Type B pancreatic cell (in vitro differentiated cells): ENCODE measurements around the gene C19orf85. TPM values are rescaled to one million over a fixed set of nuclear protein-coding genes. Genes with fewer than 3 reads are reported as not detected.

Source experiments
- DNase-seq: peaks from one replicate; pipeline ENCODE4 v3.0.0; 2021; ENCODE audit warnings: mixed read lengths; ENCODE audit not compliant: unreplicated experiment; ENCODE audit errors: extremely low spot score
- H3K27ac Mint-ChIP-seq: 2 replicates; pipeline ENCODE4 v1.8.0; 2021; ENCODE audit warnings: mild to moderate bottlenecking, mixed read lengths
- H3K27me3 Mint-ChIP-seq: 2 replicates; pipeline ENCODE4 v1.8.0; 2021; ENCODE audit warnings: mixed read lengths
- H3K36me3 Mint-ChIP-seq: 2 replicates; pipeline ENCODE4 v1.8.0; 2021; ENCODE audit warnings: mixed read lengths
- H3K4me1 Mint-ChIP-seq: one replicate; pipeline ENCODE4 v1.8.0; 2021; ENCODE audit warnings: mixed read lengths; ENCODE audit not compliant: unreplicated experiment
- H3K4me3 Mint-ChIP-seq: 2 replicates; pipeline ENCODE4 v1.8.0; 2021; ENCODE audit warnings: mild to moderate bottlenecking, mixed read lengths
- H3K9me3 Mint-ChIP-seq: 2 replicates; pipeline ENCODE4 v1.8.0; 2021; ENCODE audit warnings: mixed read lengths
- total RNA-seq: library from RNA; stranded (reverse); gene quantifications from 2 replicates; pipeline ENCODE4 v1.2.1, GENCODE V29; 2021; ENCODE audit warnings: low replicate concordance
- TF ChIP-seq, protein P1 (sequence below): fragments of 200-600 bp; sonication (generic); conservative IDR thresholded peaks from 2 replicates; pipeline ENCODE4 v1.5.0; 2021; ENCODE audit warnings: antibody characterized with exemption, mild to moderate bottlenecking

The C19orf85 gene
- total RNA-seq, 1 donor from 2014 or later = not detected

DNA sequence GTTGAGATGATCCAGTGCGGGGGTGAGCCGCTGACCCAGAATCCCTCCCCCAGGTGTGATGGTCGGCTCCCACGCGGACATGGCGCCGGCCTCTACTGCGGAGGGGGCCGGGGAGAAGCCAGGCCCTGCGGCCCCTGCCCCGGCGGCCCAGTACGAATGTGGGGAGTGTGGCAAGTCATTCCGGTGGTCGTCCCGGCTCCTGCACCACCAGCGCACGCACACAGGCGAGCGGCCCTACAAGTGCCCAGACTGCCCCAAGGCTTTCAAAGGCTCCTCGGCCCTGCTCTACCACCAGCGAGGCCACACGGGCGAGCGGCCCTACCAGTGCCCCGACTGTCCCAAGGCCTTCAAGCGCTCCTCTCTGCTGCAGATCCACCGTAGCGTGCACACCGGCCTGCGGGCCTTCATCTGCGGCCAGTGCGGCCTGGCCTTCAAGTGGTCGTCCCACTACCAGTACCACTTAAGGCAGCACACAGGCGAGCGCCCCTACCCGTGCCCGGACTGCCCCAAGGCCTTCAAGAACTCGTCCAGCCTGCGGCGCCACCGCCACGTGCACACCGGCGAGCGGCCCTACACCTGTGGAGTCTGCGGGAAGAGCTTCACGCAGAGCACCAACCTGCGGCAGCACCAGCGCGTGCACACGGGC, 16.7 kb upstream of the C19orf85 start:
- Mint-ChIP-seq H3K27ac (no peak overlapping the region), H3K4me1 (peaks cover 29% of the 10 kb centered on the region), H3K27me3 (no peaks in the 10 kb centered on the region), H3K9me3 (no peaks in the 10 kb centered on the region), H3K4me3 (no peak overlapping the region), H3K36me3 (no peaks in the 10 kb centered on the region)
- TF ChIP-seq, protein P1, sequence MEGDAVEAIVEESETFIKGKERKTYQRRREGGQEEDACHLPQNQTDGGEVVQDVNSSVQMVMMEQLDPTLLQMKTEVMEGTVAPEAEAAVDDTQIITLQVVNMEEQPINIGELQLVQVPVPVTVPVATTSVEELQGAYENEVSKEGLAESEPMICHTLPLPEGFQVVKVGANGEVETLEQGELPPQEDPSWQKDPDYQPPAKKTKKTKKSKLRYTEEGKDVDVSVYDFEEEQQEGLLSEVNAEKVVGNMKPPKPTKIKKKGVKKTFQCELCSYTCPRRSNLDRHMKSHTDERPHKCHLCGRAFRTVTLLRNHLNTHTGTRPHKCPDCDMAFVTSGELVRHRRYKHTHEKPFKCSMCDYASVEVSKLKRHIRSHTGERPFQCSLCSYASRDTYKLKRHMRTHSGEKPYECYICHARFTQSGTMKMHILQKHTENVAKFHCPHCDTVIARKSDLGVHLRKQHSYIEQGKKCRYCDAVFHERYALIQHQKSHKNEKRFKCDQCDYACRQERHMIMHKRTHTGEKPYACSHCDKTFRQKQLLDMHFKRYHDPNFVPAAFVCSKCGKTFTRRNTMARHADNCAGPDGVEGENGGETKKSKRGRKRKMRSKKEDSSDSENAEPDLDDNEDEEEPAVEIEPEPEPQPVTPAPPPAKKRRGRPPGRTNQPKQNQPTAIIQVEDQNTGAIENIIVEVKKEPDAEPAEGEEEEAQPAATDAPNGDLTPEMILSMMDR = no peak
- no peak for DNase-seq

DNA sequence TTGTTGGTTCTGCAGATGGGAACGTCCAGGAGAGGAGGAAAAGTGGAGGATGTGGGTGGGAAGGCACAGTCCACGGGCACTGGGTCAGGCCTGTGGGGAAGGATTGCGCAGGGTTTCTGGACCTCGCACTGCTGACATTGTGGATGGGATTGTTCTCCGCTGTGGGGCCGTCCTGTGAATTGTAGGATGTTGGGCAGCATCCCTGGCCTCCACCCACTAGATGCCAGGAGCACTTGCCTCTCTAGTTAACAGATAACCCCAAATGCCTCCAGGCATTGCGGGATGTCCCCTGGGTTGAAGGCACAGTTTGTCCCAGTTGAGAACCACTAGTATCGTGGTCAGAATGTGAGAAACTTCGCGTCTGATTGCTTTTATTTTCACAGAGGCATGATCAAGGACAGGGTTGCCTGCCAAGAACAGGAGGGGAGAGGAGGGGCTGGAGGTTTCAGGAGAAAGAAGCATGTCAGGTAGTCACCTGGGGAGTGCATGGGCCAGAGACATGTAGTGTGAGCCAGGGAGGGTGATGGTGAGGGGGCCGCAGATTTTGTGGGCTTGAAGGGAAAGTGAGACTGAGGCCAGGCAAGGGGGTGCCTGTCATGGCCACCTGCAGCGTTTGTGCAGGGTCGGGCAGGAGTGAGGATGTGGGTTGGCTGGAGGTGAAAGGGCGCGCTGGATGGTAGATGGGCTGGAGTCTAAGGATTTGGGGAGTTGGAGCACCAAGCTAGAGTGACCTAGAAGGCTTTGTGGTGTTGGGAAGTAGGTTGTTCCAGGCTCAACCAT, 15.1 kb upstream of the C19orf85 start:
- TF ChIP-seq, protein P1 = no peak
- H3K36me3 Mint-ChIP-seq = no peaks in the 10 kb centered on the region
- DNase-seq = no peak
- H3K27me3 Mint-ChIP-seq = no peaks in the 10 kb centered on the region
- no peaks in the 10 kb centered on the region for H3K9me3 Mint-ChIP-seq
- H3K4me1 Mint-ChIP-seq = peaks cover 24% of the 10 kb centered on the region
- H3K27ac Mint-ChIP-seq = peak overlapping the region; percentile 56
- H3K4me3 Mint-ChIP-seq = peak overlapping the region; percentile 71

DNA sequence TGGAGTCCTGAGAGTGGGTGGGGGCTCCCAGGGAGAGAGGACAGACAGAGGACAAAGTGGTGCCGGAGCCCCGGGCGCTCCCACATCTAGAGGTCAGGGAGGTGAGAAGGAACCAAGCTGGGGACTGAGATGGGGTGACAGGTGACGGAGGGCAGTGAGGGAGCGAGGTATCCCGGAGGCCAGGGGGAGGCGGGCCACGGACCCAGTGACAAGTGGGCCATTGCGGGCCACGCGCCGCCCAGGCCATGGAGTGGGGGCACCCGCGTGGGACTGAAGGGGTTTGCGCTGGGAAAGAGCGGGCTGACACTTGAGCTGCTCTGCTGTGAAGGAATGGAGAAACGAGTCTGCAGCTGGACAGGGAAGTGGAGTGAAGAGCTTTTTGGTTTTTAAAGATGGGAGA, 14.5 kb upstream of the C19orf85 start:
- Mint-ChIP-seq H3K4me1 (peaks cover 24% of the 10 kb centered on the region), H3K36me3 (no peaks in the 10 kb centered on the region), H3K9me3 (no peaks in the 10 kb centered on the region), H3K27me3 (no peaks in the 10 kb centered on the region), H3K4me3 (peak overlapping the region; percentile 71), H3K27ac (peak overlapping the region; percentile 56)
- TF ChIP-seq, protein P1 = no peak
- no peak for DNase-seq

DNA sequence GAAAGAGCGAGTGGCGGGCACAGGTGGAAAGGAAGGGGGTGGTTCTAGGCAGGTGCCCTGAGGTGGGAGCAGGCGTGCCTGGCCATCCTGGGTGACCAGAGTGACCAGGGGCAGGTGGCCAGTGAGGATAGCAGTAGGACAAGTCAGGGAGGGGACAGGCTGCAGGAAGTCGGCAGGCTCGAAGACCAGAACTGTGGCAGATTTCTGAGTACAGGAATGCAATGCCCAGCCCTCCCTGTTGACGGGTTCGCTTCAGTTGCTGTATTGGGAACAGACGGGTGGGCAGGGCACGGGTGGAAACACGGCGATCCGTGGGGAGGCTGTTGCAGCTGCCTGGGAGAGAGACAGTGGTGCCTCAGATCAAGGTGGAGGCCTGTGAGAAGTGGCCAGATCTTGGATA, 13.8 kb upstream of the C19orf85 start:
- Mint-ChIP-seq H3K36me3 (no peaks in the 10 kb centered on the region), H3K4me3 (peak overlapping the region; percentile 71), H3K9me3 (no peaks in the 10 kb centered on the region), H3K27me3 (no peaks in the 10 kb centered on the region), H3K27ac (peak overlapping the region; percentile 66), H3K4me1 (peaks cover 24% of the 10 kb centered on the region)
- TF ChIP-seq, protein P1 = no peak
- no peak for DNase-seq

DNA sequence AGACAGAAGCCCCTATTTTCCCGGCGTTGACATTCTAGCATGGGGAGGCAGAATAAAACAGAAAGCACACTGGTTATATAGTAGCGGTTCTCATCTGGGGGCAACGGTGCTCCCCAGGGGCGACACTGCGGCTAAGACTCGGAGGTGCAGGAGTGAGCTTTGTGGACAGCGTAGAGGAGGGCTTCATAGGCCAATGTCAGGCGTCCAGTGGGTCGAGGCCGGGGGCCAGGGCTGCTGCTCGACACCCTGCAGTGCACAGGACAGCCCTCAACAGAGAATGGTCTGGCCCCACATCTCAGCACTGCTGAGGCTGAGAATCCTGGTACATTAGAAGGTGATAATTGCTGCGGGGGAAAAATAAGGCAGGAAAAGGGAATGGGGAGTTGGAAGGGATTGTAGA, 13.4 kb upstream of the C19orf85 start:
- Mint-ChIP-seq H3K4me3 (peak overlapping the region; percentile 71), H3K9me3 (no peaks in the 10 kb centered on the region), H3K27ac (peak overlapping the region; percentile 66), H3K36me3 (no peaks in the 10 kb centered on the region), H3K27me3 (no peaks in the 10 kb centered on the region), H3K4me1 (peaks cover 24% of the 10 kb centered on the region)
- TF ChIP-seq, protein P1 = no peak
- no peak for DNase-seq
